Panc1 (cell line): ENCODE results near the gene VEZT.
"Not testable (repeated sequence)": the region's sequence is repeated elsewhere in the genome, so short reads cannot be mapped to it uniquely, and the experiment has no call there.

ENCODE experiments used
- POLR2AphosphoS5 ChIP-seq: IDR thresholded peaks from 2 replicates; pipeline ENCODE4 v1.6.1; 2012; ENCODE audit warnings: mild to moderate bottlenecking, low read depth, low read length, moderate library complexity
- SIN3A ChIP-seq: IDR thresholded peaks from 2 replicates; pipeline ENCODE4 v1.6.1; 2012; ENCODE audit warnings: low read depth, mild to moderate bottlenecking, low read length, moderate library complexity, borderline replicate concordance; ENCODE audit not compliant: insufficient read depth
- TCF7L2 ChIP-seq: IDR thresholded peaks from 2 replicates; pipeline ENCODE4 v1.6.1; 2011; ENCODE audit warnings: mild to moderate bottlenecking, low read depth, low read length, inconsistent platforms
- TF ChIP-seq, protein P1 (sequence below): fragments of 450-650 bp; IDR thresholded peaks from 2 replicates; pipeline ENCODE4 v1.5.1; 2017; ENCODE audit warnings: mild to moderate bottlenecking
- TF ChIP-seq, protein P2 (sequence below), 2 experiments: IDR thresholded peaks; 2 replicates each; pipeline ENCODE4 v1.6.1; 2011 to 2012; ENCODE audit warnings: low read depth in 2 of 2, control low read depth in 1 of 2, low read length in 1 of 2, mild to moderate bottlenecking in 1 of 2, moderate library complexity in 1 of 2; ENCODE audit not compliant: insufficient read depth in 1 of 2

DNA sequence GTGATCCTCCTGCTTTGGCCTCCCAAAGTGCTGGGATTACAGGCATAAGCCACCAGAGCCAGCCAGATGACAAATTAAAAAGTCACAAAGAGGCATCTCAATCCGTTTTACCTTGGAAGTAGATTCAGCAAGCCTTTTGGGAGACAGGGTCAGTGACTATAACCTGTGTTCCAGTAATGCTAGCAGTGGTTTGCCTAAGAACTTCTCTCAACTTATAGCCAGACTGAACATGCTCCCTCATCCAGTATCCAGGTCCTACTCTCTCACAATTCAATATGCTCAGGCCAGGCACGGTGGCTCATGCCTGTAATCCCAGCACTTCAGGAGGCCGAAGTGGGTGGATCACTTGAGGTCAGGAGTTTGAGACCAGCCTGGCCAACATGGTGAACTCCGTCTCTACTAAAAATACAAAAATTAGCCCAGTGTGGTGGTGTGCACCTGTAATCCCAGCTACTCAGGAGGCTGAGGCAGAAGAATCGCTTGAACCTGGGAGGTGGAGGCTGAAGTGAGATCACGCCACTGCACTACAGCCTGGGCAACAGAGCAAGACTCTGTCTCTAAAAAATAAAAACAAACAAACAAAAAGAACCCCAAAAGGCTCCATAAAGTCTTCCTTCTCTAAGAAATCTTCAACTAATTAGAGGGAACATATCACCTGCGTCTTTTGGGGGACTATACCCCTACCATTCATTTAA, 20.6 kb upstream of the VEZT start:
- TF ChIP-seq, protein P1, sequence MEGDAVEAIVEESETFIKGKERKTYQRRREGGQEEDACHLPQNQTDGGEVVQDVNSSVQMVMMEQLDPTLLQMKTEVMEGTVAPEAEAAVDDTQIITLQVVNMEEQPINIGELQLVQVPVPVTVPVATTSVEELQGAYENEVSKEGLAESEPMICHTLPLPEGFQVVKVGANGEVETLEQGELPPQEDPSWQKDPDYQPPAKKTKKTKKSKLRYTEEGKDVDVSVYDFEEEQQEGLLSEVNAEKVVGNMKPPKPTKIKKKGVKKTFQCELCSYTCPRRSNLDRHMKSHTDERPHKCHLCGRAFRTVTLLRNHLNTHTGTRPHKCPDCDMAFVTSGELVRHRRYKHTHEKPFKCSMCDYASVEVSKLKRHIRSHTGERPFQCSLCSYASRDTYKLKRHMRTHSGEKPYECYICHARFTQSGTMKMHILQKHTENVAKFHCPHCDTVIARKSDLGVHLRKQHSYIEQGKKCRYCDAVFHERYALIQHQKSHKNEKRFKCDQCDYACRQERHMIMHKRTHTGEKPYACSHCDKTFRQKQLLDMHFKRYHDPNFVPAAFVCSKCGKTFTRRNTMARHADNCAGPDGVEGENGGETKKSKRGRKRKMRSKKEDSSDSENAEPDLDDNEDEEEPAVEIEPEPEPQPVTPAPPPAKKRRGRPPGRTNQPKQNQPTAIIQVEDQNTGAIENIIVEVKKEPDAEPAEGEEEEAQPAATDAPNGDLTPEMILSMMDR, result not testable (repeated sequence)
- TF ChIP-seq SIN3A, POLR2AphosphoS5, TCF7L2: not testable (repeated sequence)
- TF ChIP-seq, protein P2, sequence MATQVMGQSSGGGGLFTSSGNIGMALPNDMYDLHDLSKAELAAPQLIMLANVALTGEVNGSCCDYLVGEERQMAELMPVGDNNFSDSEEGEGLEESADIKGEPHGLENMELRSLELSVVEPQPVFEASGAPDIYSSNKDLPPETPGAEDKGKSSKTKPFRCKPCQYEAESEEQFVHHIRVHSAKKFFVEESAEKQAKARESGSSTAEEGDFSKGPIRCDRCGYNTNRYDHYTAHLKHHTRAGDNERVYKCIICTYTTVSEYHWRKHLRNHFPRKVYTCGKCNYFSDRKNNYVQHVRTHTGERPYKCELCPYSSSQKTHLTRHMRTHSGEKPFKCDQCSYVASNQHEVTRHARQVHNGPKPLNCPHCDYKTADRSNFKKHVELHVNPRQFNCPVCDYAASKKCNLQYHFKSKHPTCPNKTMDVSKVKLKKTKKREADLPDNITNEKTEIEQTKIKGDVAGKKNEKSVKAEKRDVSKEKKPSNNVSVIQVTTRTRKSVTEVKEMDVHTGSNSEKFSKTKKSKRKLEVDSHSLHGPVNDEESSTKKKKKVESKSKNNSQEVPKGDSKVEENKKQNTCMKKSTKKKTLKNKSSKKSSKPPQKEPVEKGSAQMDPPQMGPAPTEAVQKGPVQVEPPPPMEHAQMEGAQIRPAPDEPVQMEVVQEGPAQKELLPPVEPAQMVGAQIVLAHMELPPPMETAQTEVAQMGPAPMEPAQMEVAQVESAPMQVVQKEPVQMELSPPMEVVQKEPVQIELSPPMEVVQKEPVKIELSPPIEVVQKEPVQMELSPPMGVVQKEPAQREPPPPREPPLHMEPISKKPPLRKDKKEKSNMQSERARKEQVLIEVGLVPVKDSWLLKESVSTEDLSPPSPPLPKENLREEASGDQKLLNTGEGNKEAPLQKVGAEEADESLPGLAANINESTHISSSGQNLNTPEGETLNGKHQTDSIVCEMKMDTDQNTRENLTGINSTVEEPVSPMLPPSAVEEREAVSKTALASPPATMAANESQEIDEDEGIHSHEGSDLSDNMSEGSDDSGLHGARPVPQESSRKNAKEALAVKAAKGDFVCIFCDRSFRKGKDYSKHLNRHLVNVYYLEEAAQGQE (IDR thresholded peaks at IDR 0.05; ENCODE audit: insufficient read depth in 1 of 2, low read depth in 2 of 2, low read length in 1 of 2), result not testable (repeated sequence)
